Hepatic stellate cell (primary cell): ENCODE data around the gene MROH2A.

Source experiments
- DNase-seq: peaks from one replicate; pipeline ENCODE4 v3.0.0; 2011; ENCODE audit warnings: low spot score

Gene MROH2A

GRCh38 chr2:233801357-233802131 lies 23.4 kb downstream of the MROH2A start:
- no peak for DNase-seq

GRCh38 chr2:233802132-233802815 lies 24.1 kb downstream of the MROH2A start:
- no peak for DNase-seq

GRCh38 chr2:233803292-233803911 lies 25.3 kb downstream of the MROH2A start:
- DNase-seq: no peak

DNA sequence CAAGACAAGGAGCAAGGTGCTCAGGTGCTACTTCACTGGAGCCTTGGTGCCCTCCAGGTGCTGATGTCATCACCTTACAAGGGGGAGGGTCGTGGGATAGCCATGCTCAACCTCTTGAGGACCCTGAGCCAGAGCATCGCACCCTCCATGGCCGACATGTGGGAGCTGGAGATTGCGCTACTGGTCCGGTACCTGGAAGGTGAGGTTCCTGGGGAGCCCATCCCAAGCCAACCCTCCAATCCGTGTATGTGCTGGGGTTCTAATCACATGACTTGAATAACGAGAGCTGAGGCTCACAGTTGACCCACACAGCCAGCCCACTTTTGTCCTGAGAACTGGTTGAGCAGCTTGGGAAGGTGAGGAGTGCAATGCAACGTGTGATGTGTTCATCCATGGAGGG lies 25.9 kb downstream of the MROH2A start:
- no peak for DNase-seq

GRCh38 chr2:233807215-233807865 lies 29.2 kb downstream of the MROH2A start:
- no peak for DNase-seq

DNA sequence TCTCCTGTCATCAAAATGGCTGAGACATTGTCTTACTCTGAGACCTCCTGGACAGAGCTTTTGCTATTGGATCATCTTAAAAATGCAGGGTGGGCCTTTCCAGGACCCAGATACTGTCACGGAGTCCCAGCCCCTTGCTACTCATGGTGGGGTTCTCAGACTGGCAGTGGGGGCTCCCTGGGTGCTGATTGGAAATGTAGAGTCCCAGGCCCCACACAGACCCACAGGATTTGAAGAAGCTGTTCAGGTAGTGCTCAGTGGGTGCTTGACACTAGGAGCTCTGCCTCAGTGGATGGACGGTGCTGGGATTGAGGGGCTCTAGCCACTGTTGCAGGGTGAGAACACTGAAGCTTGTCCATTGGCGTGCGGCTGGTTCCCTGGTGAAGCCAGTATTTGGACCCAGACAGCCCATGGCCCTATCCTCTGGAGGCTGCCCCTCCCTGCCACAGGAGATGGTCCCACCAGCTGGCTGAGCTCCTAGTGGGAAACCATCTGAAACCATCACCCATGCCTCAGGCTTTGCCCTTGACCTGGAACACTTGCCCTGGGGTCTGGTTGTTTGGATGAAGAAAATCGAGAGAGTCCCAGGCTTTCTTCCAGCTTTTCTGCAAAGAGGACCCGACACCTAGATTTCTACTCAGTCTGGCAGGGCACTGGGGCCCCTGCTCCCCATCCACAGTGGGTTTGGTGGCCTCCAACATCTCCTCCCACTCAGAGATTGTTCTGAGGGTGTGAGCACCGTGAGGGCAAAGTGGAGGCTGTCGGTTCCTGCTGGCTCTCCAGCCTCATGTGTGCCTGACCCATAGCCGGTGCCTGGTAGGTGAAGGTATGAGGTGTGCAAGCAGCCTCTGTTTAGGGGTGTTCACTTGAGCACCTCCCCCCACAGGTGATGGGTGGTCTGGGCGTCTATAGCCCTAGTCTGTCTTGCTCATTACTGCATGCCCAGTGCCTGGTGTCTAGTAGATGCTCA lies 30.1 kb downstream of the MROH2A start:
- no peak for DNase-seq

GRCh38 chr2:233810385-233810784 lies 32.3 kb downstream of the MROH2A start:
- DNase-seq: no peak

DNA sequence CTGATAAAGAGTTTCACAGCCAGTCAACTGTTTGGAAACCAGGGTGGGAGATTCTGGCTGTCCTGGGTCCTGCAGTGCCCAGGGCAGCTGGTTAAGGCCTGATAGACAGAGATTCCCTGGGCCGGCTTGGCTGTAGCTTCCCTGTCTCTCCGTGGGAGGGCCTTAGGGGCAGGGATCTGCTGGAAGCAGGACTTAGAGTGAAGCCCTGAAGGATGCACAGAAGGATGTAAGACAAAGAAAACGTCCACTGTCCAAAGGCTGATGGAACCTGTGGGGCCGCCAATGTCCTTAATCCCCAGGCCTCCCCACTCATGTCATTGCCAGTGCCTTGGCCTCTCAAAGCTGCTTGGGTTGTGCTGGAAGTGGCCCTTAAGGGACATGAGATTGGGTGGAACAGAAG lies 33.0 kb downstream of the MROH2A start:
- DNase-seq: no peak

DNA sequence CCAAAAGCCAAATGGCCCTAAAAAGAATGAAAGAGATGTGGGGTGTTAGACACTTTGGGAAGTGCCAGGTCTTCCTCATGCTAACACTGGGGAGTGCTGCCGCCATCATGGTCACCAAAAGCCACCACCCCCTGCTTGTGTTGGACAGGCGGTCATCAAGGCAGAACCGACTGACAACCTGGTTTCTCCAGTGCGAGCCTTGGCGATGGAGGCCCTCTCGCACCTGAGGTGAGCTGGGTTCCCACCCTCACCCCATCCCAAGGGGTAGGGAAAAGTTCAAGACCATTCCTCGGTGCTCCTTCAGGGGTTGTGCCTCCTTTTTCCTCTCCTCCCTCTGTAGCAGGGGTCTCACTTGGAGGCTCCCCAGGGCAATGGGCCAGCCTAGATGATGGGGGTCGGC lies 33.6 kb downstream of the MROH2A start:
- no peak for DNase-seq

GRCh38 chr2:233813236-233814055 lies 35.3 kb downstream of the MROH2A start:
- DNase-seq: no peak

- DNase-seq: no peak
These were observed 36.1 kb downstream of the MROH2A start for GRCh38 chr2:233814056-233814835.

DNA sequence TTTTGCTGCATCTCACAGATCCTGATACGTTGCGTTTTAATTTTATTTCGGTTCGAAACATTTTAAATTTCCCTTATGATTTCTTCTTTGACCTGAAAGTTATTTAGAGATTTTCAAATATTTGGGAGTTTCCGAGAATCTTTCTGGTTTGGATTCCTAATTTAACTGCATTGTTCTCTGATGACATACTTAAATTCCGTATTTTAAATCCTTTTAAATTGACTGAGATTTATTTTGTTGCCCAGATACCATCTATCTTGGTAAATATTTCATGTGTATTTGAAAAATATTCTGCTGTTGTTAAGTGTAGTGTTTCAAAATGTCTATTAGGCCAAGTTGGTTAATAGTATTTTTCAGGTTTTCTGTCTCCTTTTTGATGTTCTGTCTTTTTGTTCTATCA lies 37.7 kb downstream of the MROH2A start:
- DNase-seq: no peak

DNA sequence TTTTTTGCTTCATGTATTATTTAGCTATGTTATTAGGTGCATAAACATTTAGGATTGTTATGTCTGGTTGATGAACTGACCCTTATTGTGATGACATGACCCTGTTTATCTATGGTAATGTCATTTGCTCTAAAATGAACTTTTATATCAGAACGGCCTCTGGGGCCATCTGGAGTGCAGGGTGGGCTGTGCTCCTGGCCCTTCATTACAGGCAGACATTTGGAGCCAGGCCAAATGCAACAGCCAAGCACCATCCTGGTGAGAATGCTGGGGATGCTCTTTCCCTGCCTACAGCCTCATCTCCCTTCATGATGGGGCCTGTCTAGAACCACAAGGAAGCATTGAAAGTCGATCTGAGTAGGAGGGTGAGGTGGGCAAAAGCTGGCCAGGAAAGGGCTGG lies 38.2 kb downstream of the MROH2A start:
- no peak for DNase-seq

DNA sequence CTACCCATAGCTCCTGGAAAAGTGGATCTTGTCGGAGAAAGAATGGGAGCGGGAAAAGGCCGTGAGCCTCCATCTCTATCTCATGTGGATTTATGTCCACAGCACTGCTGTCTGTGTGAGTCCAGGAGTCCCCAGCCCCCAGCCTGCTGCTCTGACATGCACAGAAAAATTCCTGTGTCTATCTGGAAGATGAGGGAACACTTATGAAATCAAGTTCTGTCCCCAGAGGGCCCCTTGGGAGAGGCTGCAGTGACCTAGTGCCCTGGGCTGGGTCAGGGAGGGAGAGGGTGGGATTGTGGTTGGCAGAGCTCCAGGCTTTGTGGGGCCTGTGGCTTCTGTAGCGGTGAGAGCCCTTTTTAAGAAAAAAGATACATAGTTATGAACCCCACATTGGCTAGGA lies 38.6 kb downstream of the MROH2A start:
- DNase-seq: no peak

GRCh38 chr2:233817361-233817911 lies 39.3 kb downstream of the MROH2A start:
- DNase-seq: no peak

DNA sequence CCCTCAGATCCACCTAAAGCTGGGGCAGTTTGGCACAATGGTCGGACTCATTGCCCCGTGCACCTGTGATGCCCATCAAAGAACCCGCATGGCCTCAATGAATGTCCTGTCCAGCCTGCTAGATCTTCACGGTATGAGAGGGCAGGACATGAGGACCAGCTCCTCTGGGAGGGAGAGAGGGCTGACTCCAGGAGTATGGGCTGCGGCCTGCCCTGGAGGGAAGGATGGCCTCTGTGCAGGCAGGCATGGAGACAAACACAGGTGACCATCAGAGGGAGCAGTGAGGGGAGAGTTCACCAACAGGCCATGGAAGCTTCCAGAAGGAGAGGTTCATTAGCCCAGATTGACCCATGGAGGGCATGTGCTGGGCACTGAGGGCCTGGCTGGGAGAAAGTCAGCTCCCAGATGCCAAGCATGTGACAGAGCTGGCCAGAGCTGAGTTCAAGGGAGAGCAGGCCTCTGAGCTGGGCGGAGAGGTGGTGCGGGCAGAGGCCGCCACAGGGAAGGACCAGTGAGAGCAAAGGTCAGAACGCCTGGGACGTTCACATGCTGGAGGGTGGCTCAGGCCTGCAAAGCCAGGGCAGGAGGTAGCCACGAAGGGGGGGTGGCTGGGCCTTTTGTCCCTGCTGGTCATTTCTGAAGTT lies 40.0 kb downstream of the MROH2A start:
- DNase-seq: no peak

DNA sequence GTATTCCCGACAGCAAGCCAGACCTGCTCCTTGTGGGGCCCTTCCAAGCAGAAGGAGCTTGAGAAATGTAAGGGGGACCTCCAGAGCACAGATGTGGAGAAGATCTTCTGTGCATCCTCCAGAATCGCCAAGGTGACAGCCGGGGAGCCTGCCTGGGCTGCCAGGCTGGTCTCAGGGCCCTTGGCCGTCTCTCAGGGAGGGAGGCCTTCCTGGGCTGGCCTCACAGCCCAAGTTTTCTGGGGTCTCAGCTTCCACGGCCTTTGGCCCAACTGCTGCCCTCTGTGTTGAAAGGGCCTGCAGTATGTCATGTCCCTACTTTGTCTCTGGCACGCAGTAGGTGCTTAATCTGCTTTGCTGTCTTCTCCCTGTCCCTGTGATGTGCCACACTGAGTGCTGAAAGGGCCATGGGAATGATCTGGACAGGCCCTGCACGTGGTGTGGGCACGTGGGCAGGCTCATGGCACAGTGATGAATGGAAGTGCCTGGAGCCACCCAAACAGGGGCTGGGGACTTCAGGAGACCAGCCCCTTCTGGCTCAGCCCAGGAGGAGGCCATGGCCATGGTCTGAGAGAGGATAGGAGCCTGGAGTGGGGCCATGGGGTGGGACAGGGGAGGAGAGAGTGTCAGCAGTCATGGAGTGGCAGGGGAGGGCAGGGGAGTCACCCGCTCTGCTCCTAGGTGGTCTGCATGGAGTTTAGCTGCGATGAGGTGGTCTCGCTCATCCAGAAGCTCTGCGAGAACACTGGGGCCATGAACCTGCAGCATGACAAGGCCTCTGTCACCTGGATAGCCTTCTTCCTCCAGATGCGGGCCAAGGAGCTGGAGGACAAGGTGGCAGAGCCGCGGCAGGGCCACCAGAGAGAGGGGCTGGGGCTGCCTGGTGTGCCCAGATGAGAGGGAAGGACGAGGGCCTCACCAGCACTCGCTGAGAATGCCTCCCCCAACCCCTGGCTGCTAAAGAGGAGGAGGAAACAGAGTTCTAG lies 40.8 kb downstream of the MROH2A start:
- no peak for DNase-seq
